Esophagus muscularis mucosa (tissue), 4 donors: Measurements from ENCODE around the gene SLC35A4.

Experiments
- CTCF ChIP-seq, 3 experiments: fragments of 200-600 bp in 2 of 3; fragments of 450-650 bp in 1 of 3; sonication (generic) in 2 of 3; IDR thresholded peaks; one replicate each; pipeline ENCODE4 v1.5.1; 2017 to 2019; ENCODE audit warnings: antibody characterized with exemption in 3 of 3, mild to moderate bottlenecking in 2 of 3, moderate library complexity in 1 of 3
- EP300 ChIP-seq: sonication (generic); formaldehyde crosslinking; IDR thresholded peaks from one replicate; pipeline ENCODE4 v1.6.1; 2017; ENCODE audit warnings: antibody characterized with exemption
- POLR2A ChIP-seq: fragments of 450-650 bp; IDR thresholded peaks from one replicate; pipeline ENCODE4 v1.6.1; 2017; ENCODE audit warnings: antibody characterized with exemption, moderate library complexity, mild to moderate bottlenecking, low read depth
- POLR2AphosphoS5 ChIP-seq, 2 donors: sonication (generic); formaldehyde crosslinking; IDR thresholded peaks; one replicate each; pipeline ENCODE4 v1.6.1; 2017; ENCODE audit warnings: antibody characterized with exemption in 2 of 2

- TF ChIP-seq CTCF (IDR thresholded peaks at IDR 0.05) = peak in 1 of 3 experiments; percentile 21
- TF ChIP-seq POLR2AphosphoS5 (IDR thresholded peaks at IDR 0.05) = peak; percentile 97 to 98
- TF ChIP-seq EP300 = peak; percentile 49
- peak; percentile 56 for TF ChIP-seq POLR2A
Measured at GRCh38 chr5:140564196-140565023, at the start of gene SLC35A4, which contains the start of gene APBB3.
